ENCODE measurements around the gene FAM162A.

Gene FAM162A

DNA sequence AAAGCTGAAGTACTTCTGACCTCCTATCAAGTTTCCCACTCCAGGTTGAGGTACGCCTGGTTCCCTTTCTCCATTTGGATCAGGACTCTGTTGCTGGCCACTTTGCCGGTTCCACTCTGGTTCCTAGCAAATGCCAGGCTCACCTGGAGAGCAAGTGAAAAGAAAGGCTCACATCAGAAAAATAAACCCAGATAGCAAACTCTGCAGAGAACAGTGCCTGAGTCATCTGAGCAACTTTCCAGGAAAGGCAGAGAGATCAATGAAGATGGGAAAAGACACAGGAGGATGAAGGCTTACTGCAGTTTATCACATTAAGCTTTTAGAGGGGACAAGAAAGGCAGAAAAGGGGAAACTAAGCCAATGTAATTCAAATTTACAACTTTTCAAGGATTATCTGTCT is 73.7 kb downstream of the FAM162A start:
- H3K27ac ChIP-seq, result no peak overlapping the region
- TF ChIP-seq, protein P1, sequence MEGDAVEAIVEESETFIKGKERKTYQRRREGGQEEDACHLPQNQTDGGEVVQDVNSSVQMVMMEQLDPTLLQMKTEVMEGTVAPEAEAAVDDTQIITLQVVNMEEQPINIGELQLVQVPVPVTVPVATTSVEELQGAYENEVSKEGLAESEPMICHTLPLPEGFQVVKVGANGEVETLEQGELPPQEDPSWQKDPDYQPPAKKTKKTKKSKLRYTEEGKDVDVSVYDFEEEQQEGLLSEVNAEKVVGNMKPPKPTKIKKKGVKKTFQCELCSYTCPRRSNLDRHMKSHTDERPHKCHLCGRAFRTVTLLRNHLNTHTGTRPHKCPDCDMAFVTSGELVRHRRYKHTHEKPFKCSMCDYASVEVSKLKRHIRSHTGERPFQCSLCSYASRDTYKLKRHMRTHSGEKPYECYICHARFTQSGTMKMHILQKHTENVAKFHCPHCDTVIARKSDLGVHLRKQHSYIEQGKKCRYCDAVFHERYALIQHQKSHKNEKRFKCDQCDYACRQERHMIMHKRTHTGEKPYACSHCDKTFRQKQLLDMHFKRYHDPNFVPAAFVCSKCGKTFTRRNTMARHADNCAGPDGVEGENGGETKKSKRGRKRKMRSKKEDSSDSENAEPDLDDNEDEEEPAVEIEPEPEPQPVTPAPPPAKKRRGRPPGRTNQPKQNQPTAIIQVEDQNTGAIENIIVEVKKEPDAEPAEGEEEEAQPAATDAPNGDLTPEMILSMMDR (conservative IDR thresholded peaks at IDR 0.05), result no peak

DNA sequence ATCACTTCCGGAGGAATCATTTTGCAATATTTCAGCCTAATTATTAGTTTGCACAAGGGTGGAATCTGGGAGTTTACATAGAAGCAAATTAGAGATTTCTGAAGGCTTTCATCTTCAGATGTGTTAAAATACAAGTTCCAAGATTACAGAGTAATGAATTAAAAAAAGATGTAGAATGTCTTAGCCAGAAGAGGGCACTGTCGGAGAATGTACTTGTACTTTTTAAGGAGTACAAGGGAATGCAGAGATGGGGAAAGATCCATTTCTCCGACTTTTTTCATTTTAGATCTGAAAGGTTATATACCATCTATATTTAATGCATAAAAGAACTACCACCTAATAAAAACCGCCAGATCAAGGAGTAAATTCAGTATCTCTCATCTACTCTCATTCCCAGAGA is 75.0 kb downstream of the FAM162A start:
- TF ChIP-seq, protein P1 (conservative IDR thresholded peaks at IDR 0.05), result peak; percentile 73
- peak overlapping the region; percentile 32; the same call in 1 of the 2 replicates for H3K27ac ChIP-seq

DNA sequence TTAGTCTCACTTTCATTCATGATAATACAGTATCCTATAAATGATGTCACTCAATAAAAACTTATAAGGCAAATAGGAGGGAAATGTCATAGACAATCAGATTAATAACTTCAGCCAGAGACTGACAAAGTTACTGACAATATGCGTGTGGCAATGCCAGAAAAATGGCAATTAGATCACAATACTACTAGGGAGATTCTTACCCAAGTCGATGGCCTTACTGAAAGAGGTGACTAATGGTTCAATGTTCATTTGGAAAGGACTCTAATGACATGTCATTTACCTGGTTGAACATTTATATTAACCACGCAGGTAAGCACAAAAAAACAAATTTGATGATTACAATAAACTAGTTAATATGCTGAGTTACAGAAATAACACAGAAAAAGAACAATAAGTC is 77.8 kb downstream of the FAM162A start:
- TF ChIP-seq, protein P1 (conservative IDR thresholded peaks at IDR 0.05), result no peak
- H3K27ac ChIP-seq, result no peak overlapping the region
